Panc1 (cell line): ENCODE data around the gene COL4A2. TPM values are rescaled to one million over a fixed set of nuclear protein-coding genes. Genes with fewer than 3 reads are reported as not detected.

Experiments used
- ATAC-seq: fragments of 200-7000 bp; cut with Tn5 transposase; 2 replicates; pipeline ENCODE4 v1.9.1; 2020; ENCODE audit warnings: mild to moderate bottlenecking, moderate library complexity
- BruUV-seq: library from RNA; stranded (reverse); fragments of 400-500 nt; replicated peaks from 2 replicates; lab custom pipeline; 2021; lab: Mats Ljungman, UMichigan
- CTCF ChIA-PET: fragments of 300-600 bp; sonication (Branson Sonifier 250); formaldehyde crosslinking; loops from one replicate; lab custom pipeline; 2022; ENCODE audit warnings: antibody characterized with exemption; lab: Charles Lee
- POLR2A ChIA-PET: fragments of 300-600 bp; sonication (Branson Sonifier 250); formaldehyde crosslinking; loops from one replicate; lab custom pipeline; 2022; ENCODE audit warnings: antibody characterized with exemption; lab: Charles Lee
- DNase-seq: peaks from one replicate; pipeline ENCODE4 v3.0.0-alpha.2; 2010; ENCODE audit warnings: low read depth, low spot score
- H3K27ac ChIP-seq: 2 replicates; pipeline ENCODE4 v1.5.1; 2011; ENCODE audit warnings: mild to moderate bottlenecking, low read length, inconsistent platforms
- H3K27me3 ChIP-seq: fragments of 200-500 bp; sonication (Bioruptor generic); 2 replicates; pipeline ENCODE4 v1.6.0; 2014; ENCODE audit warnings: low read length, inconsistent platforms; ENCODE audit not compliant: control insufficient read depth, insufficient read depth
- H3K36me3 ChIP-seq: fragments of 200-500 bp; sonication (Bioruptor generic); 2 replicates; pipeline ENCODE4 v1.5.1; 2014; ENCODE audit warnings: inconsistent platforms, mild to moderate bottlenecking, low read length, moderate library complexity; ENCODE audit not compliant: control insufficient read depth, insufficient read depth
- H3K4me1 ChIP-seq: 2 replicates; pipeline ENCODE4 v1.5.1; 2011; ENCODE audit warnings: inconsistent platforms, mild to moderate bottlenecking, low read length, moderate library complexity; ENCODE audit not compliant: control insufficient read depth, insufficient read depth
- H3K4me3 ChIP-seq, 2 experiments: 2 replicates each; pipeline ENCODE4 v1.5.1; 2011 to 2012; ENCODE audit warnings: low read depth in 2 of 2, low read length in 2 of 2, mild to moderate bottlenecking in 2 of 2, inconsistent platforms in 1 of 2, moderate library complexity in 1 of 2
- H3K9me3 ChIP-seq: fragments of 200-500 bp; sonication (Bioruptor generic); 2 replicates; pipeline ENCODE4 v1.5.1; 2014; ENCODE audit warnings: low read depth, mild to moderate bottlenecking, inconsistent platforms, low read length, moderate library complexity; ENCODE audit not compliant: control insufficient read depth, insufficient read depth
- CTCF ChIP-seq: fragments of 450-650 bp; IDR thresholded peaks from 2 replicates; pipeline ENCODE4 v1.5.1; 2017; ENCODE audit warnings: mild to moderate bottlenecking
- POLR2AphosphoS5 ChIP-seq: IDR thresholded peaks from 2 replicates; pipeline ENCODE4 v1.6.1; 2012; ENCODE audit warnings: mild to moderate bottlenecking, low read depth, low read length, moderate library complexity
- REST ChIP-seq, 2 experiments: IDR thresholded peaks; 2 replicates each; pipeline ENCODE4 v1.6.1; 2011 to 2012; ENCODE audit warnings: low read depth in 2 of 2, control low read depth in 1 of 2, low read length in 1 of 2, mild to moderate bottlenecking in 1 of 2, moderate library complexity in 1 of 2; ENCODE audit not compliant: insufficient read depth in 1 of 2
- SIN3A ChIP-seq: IDR thresholded peaks from 2 replicates; pipeline ENCODE4 v1.6.1; 2012; ENCODE audit warnings: low read depth, mild to moderate bottlenecking, low read length, moderate library complexity, borderline replicate concordance; ENCODE audit not compliant: insufficient read depth
- TCF7L2 ChIP-seq: IDR thresholded peaks from 2 replicates; pipeline ENCODE4 v1.6.1; 2011; ENCODE audit warnings: mild to moderate bottlenecking, low read depth, low read length, inconsistent platforms
- in situ Hi-C: cut with HindIII; loops from 2 replicates; pipeline ENCODE4 v1.10.0; 2016; ENCODE audit warnings: low sequenced_read_pairs, low pct_unique_long_range_greater_than_20kb
- intact Hi-C: fragments of 100-400 bp; cut with micrococcal nuclease; formaldehyde crosslinking; loops from one replicate; pipeline ENCODE4 v1.10.0; 2022; ENCODE audit not compliant: unreplicated experiment
- total RNA-seq: library from RNA; stranded (reverse); gene quantifications from one replicate; pipeline ENCODE4 v1.2.1, GENCODE V29; 2021; ENCODE audit not compliant: unreplicated experiment

COL4A2 gene
- total RNA-seq, 1 experiment from 2014 or later, result 3.0 TPM

- H3K27me3 ChIP-seq, result no peaks in the 10 kb centered on the region
- in situ Hi-C loops (no loop called here), intact Hi-C loops (no loop called here)
- ATAC-seq, result no peak
- BruUV-seq, result no TSS peak
- no peaks in the 10 kb centered on the region for H3K36me3 ChIP-seq
- TF ChIP-seq REST (IDR thresholded peaks at IDR 0.05; ENCODE audit: insufficient read depth in 1 of 2, low read depth in 2 of 2, low read length in 1 of 2) (no peak), POLR2AphosphoS5 (no peak), CTCF (no peak), SIN3A (no peak), TCF7L2 (no peak)
- no peaks in the 10 kb centered on the region for H3K4me1 ChIP-seq
- H3K4me3 ChIP-seq, result no peak overlapping the region
- POLR2A ChIA-PET, result no interaction called here
- DNase-seq, result no peak
- H3K9me3 ChIP-seq, result no peaks in the 10 kb centered on the region
- H3K27ac ChIP-seq, result no peak overlapping the region
- CTCF ChIA-PET, result no interaction called here
Measured at GRCh38 chr13:110477706-110478245, 170.7 kb downstream of the COL4A2 start.

GRCh38 chr13:110478405-110479214 is 171.5 kb downstream of the COL4A2 start:
- H3K36me3 ChIP-seq, result no peaks in the 10 kb centered on the region
- H3K4me3 ChIP-seq, result no peak overlapping the region
- ChIA-PET CTCF (no interaction called here), POLR2A (interaction anchor here (0.5 kb wide), 1 partner anchor 234 kb away, joined by 3 read pairs; no protein-coding TSS in a partner anchor)
- BruUV-seq, result no TSS peak
- intact Hi-C loops (no loop called here), in situ Hi-C loops (no loop called here)
- DNase-seq (no peak), ATAC-seq (no peak)
- no peak overlapping the region for H3K27ac ChIP-seq
- no peaks in the 10 kb centered on the region for H3K4me1 ChIP-seq
- H3K9me3 ChIP-seq, result no peaks in the 10 kb centered on the region
- TF ChIP-seq CTCF (no peak), SIN3A (no peak), REST (IDR thresholded peaks at IDR 0.05; ENCODE audit: insufficient read depth in 1 of 2, low read depth in 2 of 2, low read length in 1 of 2) (no peak), POLR2AphosphoS5 (no peak), TCF7L2 (no peak)
- H3K27me3 ChIP-seq, result no peaks in the 10 kb centered on the region
